Small intestine (tissue), 7 donors: ENCODE results near the gene BAZ2B. TPM values are rescaled to one million over a fixed set of nuclear protein-coding genes. Genes with fewer than 3 reads are reported as not detected.

Experiments used
- DNase-seq, 2 donors: peaks; one replicate each; pipeline versions ENCODE4 v3.0.0 to v3.0.0-alpha.2; 2013
- FAIRE-seq: peaks from 2 replicates; lab custom pipeline; 2012; peaks lifted over from hg19 to GRCh38; lab: Jason Lieb, UNC
- H3K27ac ChIP-seq, 3 donors: one replicate each; pipeline ENCODE4 v1.5.1; 2013; ENCODE audit warnings: low read length in 2 of 3, mild to moderate bottlenecking in 2 of 3, control low read depth in 1 of 3, inconsistent platforms in 1 of 3, low read depth in 1 of 3, moderate library complexity in 1 of 3
- H3K27me3 ChIP-seq, 3 donors: one replicate each; pipeline ENCODE4 v1.6.1; 2013; ENCODE audit warnings: low read length in 3 of 3, inconsistent platforms in 1 of 3; ENCODE audit not compliant: control insufficient read depth in 3 of 3, insufficient read depth in 3 of 3
- H3K36me3 ChIP-seq, 3 donors: one replicate each; pipeline ENCODE4 v1.6.1; 2013; ENCODE audit warnings: low read length in 3 of 3, inconsistent platforms in 1 of 3, low read depth in 1 of 3, mild to moderate bottlenecking in 1 of 3, moderate library complexity in 1 of 3; ENCODE audit not compliant: control insufficient read depth in 3 of 3, insufficient read depth in 2 of 3
- H3K4me1 ChIP-seq, 3 donors: one replicate each; pipeline ENCODE4 v1.6.1; 2013; ENCODE audit warnings: low read length in 2 of 3, inconsistent platforms in 1 of 3, low read depth in 1 of 3, mild to moderate bottlenecking in 1 of 3, moderate library complexity in 1 of 3; ENCODE audit not compliant: control insufficient read depth in 3 of 3, insufficient read depth in 2 of 3
- H3K4me3 ChIP-seq, 3 donors: one replicate each; pipeline ENCODE4 v1.5.1; 2013; ENCODE audit warnings: low read length in 3 of 3, control low read depth in 1 of 3, inconsistent platforms in 1 of 3, low read depth in 1 of 3, mild to moderate bottlenecking in 1 of 3, moderate library complexity in 1 of 3
- H3K9me3 ChIP-seq, 2 donors: one replicate each; pipeline ENCODE4 v1.6.1; 2013; ENCODE audit warnings: low read depth in 1 of 2, low read length in 1 of 2; ENCODE audit not compliant: control insufficient read depth in 2 of 2, insufficient read depth in 1 of 2
- WGBS, 3 donors: extraction: QIAGEN DNeasy Blood & Tissue Kit; methylation state at CpG; one replicate each; pipeline ENCODE4 v1.1.7; 2013; 5-methylcytosine and 5-hydroxymethylcytosine counted together
- polyA plus RNA-seq, 4 donors: library from polyadenylated mRNA; stranded (reverse) in 3 of 4; unstranded in 1 of 4; fragments of 200-250 nt in 3 of 4; fragments of 120-200 nt in 1 of 4; gene quantifications; one replicate each; pipeline versions ENCODE4 v1.2.1 to v1.2.3, GENCODE V29; 2013
- donor health status: healthy with polysubstance abuse.
- donor health status: control.
- donor health status: control.
- donor health status: Bipolar disorder and iron deficiency.
- donor health status: healthy.

Gene BAZ2B
- polyA plus RNA-seq, 4 donors = 12.2 to 53.2 (median 16.0) TPM

DNA sequence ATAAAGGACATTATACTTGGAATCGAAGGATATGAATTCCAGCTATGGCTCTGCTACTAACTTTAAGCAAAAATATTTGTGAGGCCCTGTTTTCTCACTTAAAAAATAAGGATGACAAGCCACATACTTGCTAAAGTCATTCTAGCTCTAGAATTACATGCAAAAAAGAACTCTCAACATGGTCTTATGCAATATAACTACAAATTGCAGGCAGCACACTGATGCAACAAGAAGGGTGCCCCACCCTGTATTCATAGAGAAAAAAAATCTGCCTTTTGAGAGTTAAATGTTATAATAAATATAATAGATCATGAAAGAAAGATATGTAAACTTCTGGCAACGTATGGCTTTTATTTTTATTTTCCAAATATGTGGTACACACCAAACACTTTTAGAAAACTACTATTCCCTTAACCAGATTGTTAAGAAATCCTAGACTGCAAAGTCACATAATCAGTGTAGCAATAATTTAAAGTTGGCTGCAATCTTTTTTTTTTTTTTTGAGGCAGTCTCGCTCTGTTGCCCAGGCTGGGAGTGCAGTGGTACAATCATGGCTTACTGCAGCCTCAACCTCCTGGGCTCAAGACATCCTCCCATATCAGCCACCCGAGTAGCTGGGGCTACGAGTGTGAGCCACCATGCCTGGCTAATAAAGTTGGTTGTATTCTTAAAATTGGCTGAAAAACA is 289.6 kb downstream of the BAZ2B start:
- no peak overlapping the region for H3K27ac ChIP-seq
- no peaks in the 10 kb centered on the region for H3K9me3 ChIP-seq
- no peaks in the 10 kb centered on the region for H3K4me1 ChIP-seq
- WGBS, 3 donors = 87 to 96% (median 91%) methylated on average over 5 of the region's 5 CpGs
- no peaks in the 10 kb centered on the region for H3K27me3 ChIP-seq
- no peak for FAIRE-seq
- peak in 1 of 2 donors; percentile 10 for DNase-seq
- H3K4me3 ChIP-seq = no peak overlapping the region
- peaks cover 4 to 25% (median 7%) of the 10 kb centered on the region in 3 donors for H3K36me3 ChIP-seq

DNA sequence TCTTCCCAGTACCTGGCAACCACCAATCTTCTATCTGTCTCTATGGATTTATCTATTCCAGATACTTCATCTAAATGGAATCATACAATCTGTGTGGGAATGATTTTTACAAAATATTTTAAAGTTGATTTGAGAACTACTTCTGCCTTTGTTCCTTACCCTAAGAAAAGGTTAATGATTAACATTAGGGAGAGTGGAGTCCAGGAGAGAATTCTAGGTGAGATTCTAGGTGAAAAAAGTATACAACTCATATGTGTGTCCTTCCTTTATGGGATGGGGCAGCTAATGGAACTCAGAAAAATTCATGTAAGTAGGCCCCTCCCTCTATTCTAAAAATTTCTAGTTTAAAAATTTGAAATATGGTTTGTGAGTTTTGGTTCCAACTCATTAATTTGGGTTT is 293.9 kb downstream of the BAZ2B start:
- no peak overlapping the region for H3K27ac ChIP-seq
- peaks cover 3 to 14% (median 9%) of the 10 kb centered on the region in 3 donors for H3K36me3 ChIP-seq
- H3K9me3 ChIP-seq = no peaks in the 10 kb centered on the region
- no peaks in the 10 kb centered on the region for H3K4me1 ChIP-seq
- DNase-seq (peak in 1 of 2 donors; percentile 14), FAIRE-seq (no peak)
- no peak overlapping the region for H3K4me3 ChIP-seq
- H3K27me3 ChIP-seq = no peaks in the 10 kb centered on the region

DNA sequence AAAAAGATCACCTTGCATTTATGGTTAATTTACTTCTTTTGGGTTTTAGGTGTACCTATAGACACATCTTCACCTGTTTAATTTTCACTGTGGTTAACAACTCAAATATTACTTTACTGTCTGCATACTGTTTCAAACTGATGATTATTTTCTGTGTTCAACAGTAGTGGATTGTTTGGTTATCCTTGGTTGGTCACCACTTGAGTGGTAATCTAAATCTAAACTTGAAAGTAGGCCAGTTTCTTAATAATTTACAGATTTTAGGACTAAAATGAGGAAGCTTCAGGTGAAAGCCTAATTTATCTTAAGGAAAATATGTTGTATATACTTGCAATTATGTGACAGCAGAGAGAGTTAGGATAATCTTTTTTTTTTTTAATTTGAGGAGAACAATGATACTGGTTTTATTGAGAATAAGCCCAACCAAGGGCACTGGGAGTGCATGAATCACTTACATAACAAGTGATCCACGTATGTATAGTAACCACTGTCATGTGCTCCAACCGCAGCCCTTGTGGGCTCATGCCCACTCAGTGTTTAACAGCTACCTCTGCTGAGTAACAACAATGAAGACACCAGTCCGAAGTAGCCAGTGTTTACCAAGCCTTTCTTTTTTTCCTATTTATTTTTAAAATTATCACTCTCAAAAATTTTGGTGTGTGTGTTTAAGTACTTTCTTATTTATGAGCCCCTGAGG is 298.8 kb downstream of the BAZ2B start:
- no peaks in the 10 kb centered on the region for H3K4me1 ChIP-seq
- 82 to 93% (median 82%) methylated on average over 3 of the region's 3 CpGs for WGBS, 3 donors
- H3K27ac ChIP-seq = no peak overlapping the region
- no peak overlapping the region for H3K4me3 ChIP-seq
- FAIRE-seq (no peak), DNase-seq (no peak)
- H3K9me3 ChIP-seq = peaks cover 0 to 3% of the 10 kb centered on the region in 2 donors
- H3K27me3 ChIP-seq = no peaks in the 10 kb centered on the region
- peaks cover 3 to 10% (median 9%) of the 10 kb centered on the region in 3 donors for H3K36me3 ChIP-seq

DNA sequence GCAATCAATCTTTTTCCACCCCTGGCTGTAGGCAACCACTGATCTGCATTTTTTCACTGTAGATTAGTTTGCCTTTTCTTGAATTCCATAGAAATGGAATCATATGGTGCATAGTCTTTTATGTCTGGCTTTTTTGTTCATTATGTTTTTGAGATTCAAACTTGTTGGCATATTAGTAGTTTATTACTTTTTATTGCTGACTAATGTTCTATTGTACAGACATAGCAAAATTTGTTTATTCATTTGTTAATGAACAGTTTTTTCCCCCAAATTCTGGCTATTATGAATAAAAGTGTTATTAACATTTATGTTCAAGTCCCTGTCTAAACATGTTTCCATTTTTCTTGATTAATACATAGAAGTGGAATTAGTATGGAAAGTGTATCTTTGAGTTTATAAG is 308.4 kb downstream of the BAZ2B start:
- Histone ChIP-seq H3K4me3 (no peak overlapping the region), H3K36me3 (no peaks in the 10 kb centered on the region), H3K27ac (no peak overlapping the region), H3K4me1 (peaks cover 0 to 6% (median 0%) of the 10 kb centered on the region in 3 donors), H3K27me3 (no peaks in the 10 kb centered on the region), H3K9me3 (peaks cover 0 to under 1% of the 10 kb centered on the region in 2 donors)
- no peak for DNase-seq
- no peak for FAIRE-seq

DNA sequence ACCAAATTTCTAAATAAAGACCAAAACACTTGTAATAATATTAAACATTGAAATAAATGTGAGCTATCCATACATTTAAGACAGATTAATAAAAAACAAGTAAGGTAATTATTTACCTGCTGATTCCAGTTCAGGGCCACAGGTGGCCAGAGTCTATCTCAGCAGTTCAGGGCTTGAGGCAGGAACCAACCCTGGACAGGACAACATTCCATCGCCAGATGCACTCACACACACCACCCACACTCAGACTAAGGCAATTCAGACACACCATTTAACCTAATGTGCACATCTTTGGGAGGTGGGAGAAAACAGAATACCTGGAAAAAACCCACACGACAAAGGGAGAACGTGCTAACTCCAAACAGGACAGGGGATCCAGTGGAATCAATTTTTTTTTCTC is 315.8 kb downstream of the BAZ2B start:
- H3K27me3 ChIP-seq = no peaks in the 10 kb centered on the region
- 51 to 69% (median 61%) methylated on average over 3 of the region's 3 CpGs for WGBS, 3 donors
- H3K4me1 ChIP-seq = no peaks in the 10 kb centered on the region
- peaks cover 0 to 6% of the 10 kb centered on the region in 2 donors for H3K9me3 ChIP-seq
- no peaks in the 10 kb centered on the region for H3K36me3 ChIP-seq
- DNase-seq (peak in 1 of 2 donors; percentile 22), FAIRE-seq (no peak)
- H3K4me3 ChIP-seq = no peak overlapping the region
- H3K27ac ChIP-seq = no peak overlapping the region

DNA sequence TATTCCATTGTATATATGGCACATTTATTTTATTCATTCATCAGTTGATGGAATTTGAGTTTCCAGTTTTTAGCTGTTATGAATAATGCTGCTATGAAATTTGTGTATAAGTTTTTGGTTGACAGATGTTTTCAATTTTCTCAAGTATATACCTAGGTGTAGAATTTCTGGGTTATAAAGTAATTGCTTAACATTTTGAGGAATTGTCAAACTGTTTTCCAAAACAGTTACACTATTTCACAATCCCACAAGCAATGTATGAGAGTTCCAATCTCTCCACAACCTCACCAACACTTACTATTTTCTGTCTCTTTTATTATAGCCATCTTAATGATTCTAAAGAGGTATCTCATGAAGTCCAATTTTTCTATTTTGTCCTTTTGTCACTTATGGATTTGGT is 317.4 kb downstream of the BAZ2B start:
- no peak overlapping the region for H3K27ac ChIP-seq
- H3K4me1 ChIP-seq = no peaks in the 10 kb centered on the region
- no peaks in the 10 kb centered on the region for H3K36me3 ChIP-seq
- peaks cover 0 to 6% of the 10 kb centered on the region in 2 donors for H3K9me3 ChIP-seq
- no peak overlapping the region for H3K4me3 ChIP-seq
- H3K27me3 ChIP-seq = no peaks in the 10 kb centered on the region
- DNase-seq = no peak
- FAIRE-seq = no peak

DNA sequence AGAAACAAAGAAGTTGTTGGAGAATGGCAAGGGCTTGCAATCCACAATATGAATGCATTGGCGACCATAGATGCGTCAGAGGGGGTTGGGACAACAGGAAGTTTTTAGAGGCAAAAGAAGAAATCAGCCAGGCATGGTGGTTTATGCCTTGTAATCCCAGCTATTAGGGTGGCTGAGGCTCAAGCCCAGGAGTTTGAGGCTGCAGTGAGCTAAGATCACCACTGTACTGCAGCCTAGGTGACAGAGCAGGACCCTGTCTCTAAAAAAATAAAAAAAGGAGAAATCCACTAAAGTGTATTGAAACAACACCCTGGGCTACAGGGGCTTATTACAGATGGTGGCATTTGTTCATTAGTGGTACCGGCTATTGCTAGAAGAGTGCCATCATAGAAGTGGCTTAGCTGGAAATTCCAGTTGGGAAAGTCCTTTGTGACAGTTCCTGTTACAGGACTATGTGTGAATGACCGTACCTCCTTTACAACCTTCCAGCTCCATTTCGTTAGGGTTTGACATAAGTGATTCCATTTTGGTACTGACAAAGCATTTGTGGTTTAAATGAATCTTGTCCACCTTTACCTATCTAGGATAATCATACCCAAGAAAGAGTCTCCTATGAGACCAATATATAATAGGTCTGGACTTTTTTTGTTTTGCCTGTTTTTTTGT is 319.2 kb downstream of the BAZ2B start:
- H3K27ac ChIP-seq = no peak overlapping the region
- peaks cover 0 to 3% of the 10 kb centered on the region in 2 donors for H3K9me3 ChIP-seq
- DNase-seq = no peak
- no peaks in the 10 kb centered on the region for H3K36me3 ChIP-seq
- 87 to 91% (median 90%) methylated on average over 5 of the region's 5 CpGs for WGBS, 3 donors
- H3K27me3 ChIP-seq = no peaks in the 10 kb centered on the region
- H3K4me1 ChIP-seq = peaks cover 0 to 1% (median 0%) of the 10 kb centered on the region in 3 donors
- no peak for FAIRE-seq
- no peak overlapping the region for H3K4me3 ChIP-seq

DNA sequence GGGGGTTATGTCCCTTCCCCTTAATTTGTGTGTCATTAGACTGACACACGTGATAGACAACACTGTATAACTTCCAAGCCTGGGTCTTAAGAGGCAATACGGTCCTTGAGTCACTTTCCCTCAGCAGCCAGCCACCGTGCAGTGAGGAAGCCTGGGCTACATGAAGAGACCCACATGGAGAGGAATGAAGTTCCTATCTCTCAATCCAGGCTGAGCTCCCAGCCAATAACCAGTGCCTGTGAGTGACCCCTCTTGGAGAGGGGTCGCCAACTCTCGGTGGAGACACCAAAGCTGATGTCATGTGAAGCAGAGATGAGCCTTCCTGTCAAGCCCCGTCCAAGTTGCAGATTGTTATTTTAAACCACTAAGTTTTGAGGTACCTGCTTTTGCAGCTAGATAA is 324.2 kb downstream of the BAZ2B start:
- no peak for FAIRE-seq

More for the DNA sequence above, 324.2 kb downstream of the BAZ2B start:
- Histone ChIP-seq H3K4me3 (no peak overlapping the region), H3K9me3 (no peaks in the 10 kb centered on the region), H3K27ac (no peak overlapping the region), H3K36me3 (no peaks in the 10 kb centered on the region), H3K27me3 (no peaks in the 10 kb centered on the region), H3K4me1 (peaks cover 0 to 4% (median under 1%) of the 10 kb centered on the region in 3 donors)
- DNase-seq = peak in 1 of 2 donors; percentile 3
- 21 to 52% (median 35%) methylated on average over 6 of the region's 6 CpGs for WGBS, 3 donors
